GM21619 (cell line): ENCODE measurements around the gene RBMS3.
"Not testable (repeated sequence)": the region's sequence is repeated elsewhere in the genome, so short reads cannot be mapped to it uniquely, and the experiment has no call there.

Experiments
- ATAC-seq: cut with Tn5 transposase; IDR thresholded peaks from one replicate; pipeline ENCODE4 v1.9.1; 2021; ENCODE audit not compliant: unreplicated experiment

RBMS3 gene

DNA sequence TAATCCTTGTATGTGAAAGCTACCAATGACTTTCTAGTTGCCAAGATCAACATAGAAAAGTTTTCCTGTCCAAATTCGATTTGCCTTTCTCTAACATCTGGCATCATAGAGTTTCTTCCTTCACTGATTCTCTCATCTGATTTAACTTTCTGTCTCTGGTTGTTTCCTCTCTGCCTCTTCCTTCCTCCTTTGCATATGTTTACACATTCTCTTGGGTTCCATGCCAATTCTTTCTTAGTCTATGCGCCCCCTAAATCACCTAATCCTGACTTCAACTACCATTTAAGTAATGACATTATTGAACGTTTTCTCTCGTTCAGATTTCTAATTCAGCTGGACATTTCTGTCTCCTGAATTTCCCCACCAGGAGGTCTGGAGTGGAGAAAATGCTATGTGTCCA is 763.6 kb downstream of the RBMS3 start:
- no peak for ATAC-seq

DNA sequence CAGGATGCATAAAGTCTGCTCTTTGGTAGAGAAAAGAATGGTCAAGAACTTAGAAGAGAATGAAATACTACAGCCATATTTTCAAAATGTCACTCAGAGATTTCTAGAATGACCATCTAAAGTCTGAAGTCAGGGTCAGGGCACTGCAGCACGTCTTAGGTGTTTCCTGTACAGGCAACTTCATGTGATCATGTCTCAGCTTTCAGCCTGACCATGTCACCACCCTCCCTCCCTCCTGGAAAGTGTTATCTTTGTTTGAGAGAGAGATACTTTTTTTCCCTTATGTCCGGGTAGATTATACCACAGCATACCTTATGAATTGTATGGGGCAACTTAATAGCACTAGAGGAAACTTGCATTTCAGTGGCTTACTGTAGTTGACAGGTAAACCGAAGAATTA is 767.6 kb downstream of the RBMS3 start:
- no peak for ATAC-seq

- not testable (repeated sequence) for ATAC-seq
Measured at GRCh38 chr3:30050116-30050515, 769.2 kb downstream of the RBMS3 start.

- no peak for ATAC-seq
Measured at GRCh38 chr3:30059240-30059639, 778.4 kb downstream of the RBMS3 start.
